ENCODE measurements around the gene FBXW12.

FBXW12 gene

GRCh38 chr3:48433472-48434118, 61.6 kb downstream of the FBXW12 start:
- no peak for DNase-seq (ENCODE audit: low spot score)
- TF ChIP-seq, protein P1, sequence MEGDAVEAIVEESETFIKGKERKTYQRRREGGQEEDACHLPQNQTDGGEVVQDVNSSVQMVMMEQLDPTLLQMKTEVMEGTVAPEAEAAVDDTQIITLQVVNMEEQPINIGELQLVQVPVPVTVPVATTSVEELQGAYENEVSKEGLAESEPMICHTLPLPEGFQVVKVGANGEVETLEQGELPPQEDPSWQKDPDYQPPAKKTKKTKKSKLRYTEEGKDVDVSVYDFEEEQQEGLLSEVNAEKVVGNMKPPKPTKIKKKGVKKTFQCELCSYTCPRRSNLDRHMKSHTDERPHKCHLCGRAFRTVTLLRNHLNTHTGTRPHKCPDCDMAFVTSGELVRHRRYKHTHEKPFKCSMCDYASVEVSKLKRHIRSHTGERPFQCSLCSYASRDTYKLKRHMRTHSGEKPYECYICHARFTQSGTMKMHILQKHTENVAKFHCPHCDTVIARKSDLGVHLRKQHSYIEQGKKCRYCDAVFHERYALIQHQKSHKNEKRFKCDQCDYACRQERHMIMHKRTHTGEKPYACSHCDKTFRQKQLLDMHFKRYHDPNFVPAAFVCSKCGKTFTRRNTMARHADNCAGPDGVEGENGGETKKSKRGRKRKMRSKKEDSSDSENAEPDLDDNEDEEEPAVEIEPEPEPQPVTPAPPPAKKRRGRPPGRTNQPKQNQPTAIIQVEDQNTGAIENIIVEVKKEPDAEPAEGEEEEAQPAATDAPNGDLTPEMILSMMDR (IDR thresholded peaks at IDR 0.05; ENCODE audit: borderline replicate concordance, control extremely low read depth, extremely low read depth, insufficient read depth, missing control alignments): no peak
- in situ Hi-C loops (cut with MboI; ENCODE audit: low sequenced_read_pairs, unreplicated experiment): loop anchor here (10.0 kb wide), 1 partner anchor 159 kb away; no protein-coding TSS in a partner anchor

DNA sequence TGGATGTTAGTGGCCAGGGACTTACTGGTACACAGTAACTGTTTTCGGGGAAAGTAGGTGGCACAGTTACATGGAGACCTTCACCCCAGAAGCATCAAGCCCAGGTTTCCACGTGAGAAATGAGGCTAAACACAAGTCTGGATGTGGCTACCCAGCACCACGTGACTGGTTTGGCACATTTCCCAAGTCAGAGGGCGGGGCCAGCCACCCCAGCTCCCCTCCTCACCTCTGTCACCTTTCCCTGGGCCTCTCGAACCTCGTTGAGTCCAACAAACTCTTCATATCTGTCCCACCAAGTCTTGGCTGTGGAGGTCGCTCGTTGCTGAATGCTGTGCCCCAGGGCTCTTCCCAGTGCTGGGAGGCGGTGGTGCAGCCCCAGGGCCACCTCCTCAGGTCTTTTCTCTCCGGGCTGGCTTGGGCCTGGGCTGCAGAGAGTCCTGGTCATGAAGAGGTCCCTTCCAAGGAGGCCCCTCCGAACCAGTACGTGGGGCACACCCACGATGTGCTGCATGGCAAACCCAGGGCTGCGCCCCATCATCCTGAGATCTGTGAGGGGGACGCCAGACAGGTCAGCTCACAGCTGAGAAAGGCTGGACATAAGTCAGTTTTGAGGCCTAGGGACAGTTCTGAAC, 62.7 kb downstream of the FBXW12 start:
- TF ChIP-seq, protein P1 (IDR thresholded peaks at IDR 0.05; ENCODE audit: borderline replicate concordance, control extremely low read depth, extremely low read depth, insufficient read depth, missing control alignments): no peak
- in situ Hi-C loops (cut with MboI; ENCODE audit: low sequenced_read_pairs, unreplicated experiment): loop anchor here (5.0 to 10.0 kb wide), 2 partner anchors 32 to 160 kb away; no protein-coding TSS in a partner anchor
- no peak for DNase-seq (ENCODE audit: low spot score)

DNA sequence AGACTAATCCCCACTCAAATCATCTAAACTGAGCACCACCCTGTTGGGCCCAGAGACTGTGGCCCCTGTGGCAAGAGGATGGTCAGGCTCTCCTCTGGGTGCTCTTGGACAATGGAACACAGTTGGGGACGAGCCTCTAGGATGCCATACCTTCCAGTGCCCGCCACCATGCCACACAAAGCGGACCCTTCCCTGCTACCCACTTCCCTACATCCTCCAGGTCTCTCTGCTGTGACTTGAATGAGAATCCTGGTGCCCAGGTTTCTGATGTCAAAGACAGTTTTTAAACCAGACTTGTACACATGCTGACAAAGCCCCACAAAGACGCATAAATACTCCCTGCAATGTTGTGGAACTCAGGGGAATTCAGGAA, 63.2 kb downstream of the FBXW12 start:
- in situ Hi-C loops (cut with MboI; ENCODE audit: low sequenced_read_pairs, unreplicated experiment): loop anchor here (5.0 to 10.0 kb wide), 2 partner anchors 33 to 160 kb away; no protein-coding TSS in a partner anchor
- TF ChIP-seq, protein P1 (IDR thresholded peaks at IDR 0.05; ENCODE audit: borderline replicate concordance, control extremely low read depth, extremely low read depth, insufficient read depth, missing control alignments): no peak

GRCh38 chr3:48435774-48436476, 63.9 kb downstream of the FBXW12 start:
- peak; percentile 89 for DNase-seq (ENCODE audit: low spot score)
- TF ChIP-seq, protein P1 (IDR thresholded peaks at IDR 0.05; ENCODE audit: borderline replicate concordance, control extremely low read depth, extremely low read depth, insufficient read depth, missing control alignments): peak; percentile 100
- in situ Hi-C loops (cut with MboI; ENCODE audit: low sequenced_read_pairs, unreplicated experiment): loop anchor here (5.0 to 10.0 kb wide), 2 partner anchors 34 to 161 kb away; no protein-coding TSS in a partner anchor

More for the DNA sequence above, 63.2 kb downstream of the FBXW12 start:
- DNase-seq (ENCODE audit: low spot score): no peak

GRCh38 chr3:48436477-48436787, 64.4 kb downstream of the FBXW12 start:
- no peak for DNase-seq (ENCODE audit: low spot score)
- in situ Hi-C loops (cut with MboI; ENCODE audit: low sequenced_read_pairs, unreplicated experiment): loop anchor here (5.0 to 10.0 kb wide), 2 partner anchors 34 to 162 kb away; no protein-coding TSS in a partner anchor
- TF ChIP-seq, protein P1 (IDR thresholded peaks at IDR 0.05; ENCODE audit: borderline replicate concordance, control extremely low read depth, extremely low read depth, insufficient read depth, missing control alignments): peak; percentile 14

DNA sequence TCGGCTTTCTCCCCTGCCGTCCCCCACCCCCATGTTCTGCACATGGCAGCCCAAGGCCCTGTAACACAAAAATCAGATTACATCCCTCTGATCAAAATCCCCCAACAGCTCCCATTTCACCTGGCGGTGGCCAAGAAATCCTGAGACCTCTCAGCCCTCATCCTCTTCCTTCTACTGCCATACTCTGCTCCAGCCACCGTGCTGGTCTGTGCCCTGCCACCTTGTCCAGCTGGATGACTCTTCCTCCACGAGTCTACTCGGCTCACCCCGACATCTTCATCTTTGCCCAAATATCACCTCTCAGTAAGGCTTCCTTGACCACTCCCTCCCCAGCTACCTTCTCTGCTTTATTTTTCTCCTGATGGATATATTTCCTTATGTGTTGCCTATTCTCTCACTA, 64.8 kb downstream of the FBXW12 start:
- in situ Hi-C loops (cut with MboI; ENCODE audit: low sequenced_read_pairs, unreplicated experiment): loop anchor here (5.0 to 10.0 kb wide), 2 partner anchors 35 to 162 kb away; no protein-coding TSS in a partner anchor
- no peak for DNase-seq (ENCODE audit: low spot score)
- TF ChIP-seq, protein P1 (IDR thresholded peaks at IDR 0.05; ENCODE audit: borderline replicate concordance, control extremely low read depth, extremely low read depth, insufficient read depth, missing control alignments): no peak

All from GM13976 (cell line).